Epidermal melanocyte (primary cell): Measurements from ENCODE around the gene NUDT3.
"Not testable (repeated sequence)": the region's sequence is repeated elsewhere in the genome, so short reads cannot be mapped to it uniquely, and the experiment has no call there.

ENCODE experiments used
- DNase-seq: peaks from one replicate; pipeline ENCODE4 v3.0.0; 2011; ENCODE audit warnings: low spot score; ENCODE audit not compliant: insufficient read length

The NUDT3 gene

DNA sequence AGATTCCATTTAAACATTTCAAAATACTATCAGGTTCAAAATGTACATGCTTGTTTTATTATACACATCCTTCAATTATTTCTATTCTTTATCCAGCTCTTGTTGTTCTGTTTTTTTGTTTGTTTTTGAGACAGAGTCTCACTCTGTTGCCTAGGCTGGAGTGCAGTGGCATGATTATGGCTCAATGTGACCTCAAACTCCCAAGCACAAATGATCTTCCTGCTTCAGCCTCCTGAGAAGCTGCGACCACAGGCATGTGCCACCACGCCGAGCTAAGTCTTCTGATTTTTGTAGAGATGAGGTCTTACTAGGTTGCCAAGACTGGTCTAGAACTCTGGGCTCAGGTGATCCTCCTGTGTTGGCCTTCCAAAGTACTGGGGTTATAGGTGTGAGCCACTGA, 99.5 kb downstream of the NUDT3 start:
- no peak for DNase-seq

DNA sequence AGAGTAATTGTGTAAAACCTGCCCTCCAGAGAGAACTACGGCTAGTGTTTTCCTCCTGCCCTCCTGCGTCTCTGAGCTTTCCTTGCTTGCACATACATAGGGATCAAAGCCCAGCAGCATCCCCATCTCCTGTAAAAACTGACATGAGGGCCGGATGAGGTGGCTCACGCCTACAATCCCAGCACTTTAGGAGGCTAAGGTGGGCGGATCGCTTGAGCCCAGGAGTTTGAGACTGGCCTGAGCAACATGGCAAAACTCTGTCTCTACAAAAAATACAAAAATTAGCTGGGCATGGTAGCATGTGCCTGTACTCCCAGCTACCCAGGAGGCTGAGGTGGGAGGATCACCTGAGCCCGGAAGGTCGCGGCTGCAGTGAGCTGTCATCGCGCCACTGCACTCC, 103.3 kb downstream of the NUDT3 start:
- no peak for DNase-seq

DNA sequence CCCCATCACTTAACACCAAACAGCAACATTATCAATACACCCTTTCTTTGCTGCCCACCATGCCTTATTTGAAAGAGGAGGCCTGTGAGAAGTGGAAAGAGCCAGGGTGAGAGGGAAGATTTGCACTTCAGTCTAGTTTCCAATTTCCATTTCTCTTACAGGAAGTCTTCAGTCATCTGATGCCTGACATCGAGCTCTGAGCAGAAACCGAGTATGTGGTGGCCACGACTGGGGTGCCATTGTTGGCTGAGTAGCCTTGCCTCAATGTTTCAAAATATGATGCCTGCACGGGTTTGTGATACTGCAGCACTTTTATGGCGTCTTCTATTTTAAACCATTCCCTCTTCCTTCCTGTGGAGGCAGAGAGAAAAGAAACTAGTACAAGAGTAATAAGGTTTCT, 103.9 kb downstream of the NUDT3 start:
- no peak for DNase-seq

DNA sequence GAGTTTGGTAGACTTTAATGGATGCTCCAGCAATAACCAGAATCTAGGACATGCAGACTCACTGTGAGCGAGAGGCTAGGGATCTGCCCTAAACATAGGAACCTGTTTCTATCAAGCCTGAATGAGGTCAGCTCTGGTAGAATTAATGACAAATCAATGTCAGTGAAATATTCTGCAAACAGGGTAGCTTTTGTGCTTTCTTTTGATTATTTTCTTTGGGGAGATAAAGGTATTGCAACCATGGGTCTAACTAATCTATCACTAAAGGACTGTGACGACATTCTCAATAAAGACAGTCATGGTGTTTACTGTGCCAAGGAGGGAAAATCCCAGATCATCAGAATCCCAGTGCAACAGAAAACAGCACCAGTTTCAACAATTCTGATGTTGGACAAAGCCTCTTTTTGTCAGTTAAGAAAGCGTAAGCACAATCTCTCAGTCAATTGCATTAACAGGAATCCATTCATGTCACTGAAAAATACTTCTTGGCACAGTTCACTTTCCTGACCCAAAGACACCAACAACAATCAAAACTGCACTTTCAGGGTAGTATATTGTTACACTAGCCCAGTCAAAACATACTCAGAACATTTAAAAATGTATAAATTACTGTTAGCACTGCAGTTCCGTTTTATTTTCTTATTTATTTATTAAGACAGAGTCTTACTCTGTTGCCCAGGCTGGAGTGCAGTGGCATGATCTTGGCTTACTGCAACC, 106.9 kb downstream of the NUDT3 start:
- DNase-seq, result peak; percentile 33

DNA sequence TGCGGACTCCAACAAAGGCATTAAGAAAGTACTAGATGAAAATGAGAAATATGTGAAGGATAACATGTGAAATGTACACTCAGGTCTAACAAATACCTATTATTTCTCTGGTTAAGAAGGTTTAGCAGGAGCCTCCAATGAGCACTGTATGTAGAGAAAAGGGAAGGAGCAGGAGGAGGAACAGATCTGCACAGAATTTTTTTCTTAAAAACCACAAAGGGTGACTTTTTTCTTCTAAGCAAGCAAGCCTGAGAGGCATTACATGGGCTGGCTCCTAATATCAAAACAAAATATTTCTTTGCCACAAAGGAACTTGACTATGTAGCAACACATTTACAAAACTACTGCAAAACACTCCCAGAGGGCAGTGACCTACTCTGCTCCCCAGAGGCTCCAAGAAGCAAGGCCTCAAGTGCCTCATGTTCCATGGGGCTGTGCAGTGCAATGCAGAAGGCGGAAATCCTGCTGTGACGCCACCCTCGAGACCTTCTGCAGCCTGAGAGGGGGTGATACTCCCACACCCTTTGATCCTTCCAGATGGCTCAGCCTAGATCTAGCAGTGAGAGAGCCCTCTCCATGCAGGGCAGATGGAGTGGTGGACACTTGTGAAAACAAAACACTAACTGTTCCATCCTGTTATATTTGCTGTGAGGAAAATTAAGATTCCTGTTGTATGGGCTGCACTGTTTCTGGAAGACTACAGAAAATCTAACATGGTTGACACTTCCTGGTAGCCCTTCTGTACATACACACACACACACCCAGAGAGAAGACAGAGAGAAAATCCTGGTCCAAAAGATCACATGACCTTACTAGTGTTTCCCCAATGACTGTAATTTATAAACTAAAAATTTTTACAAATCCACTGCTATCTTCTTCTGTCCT, 107.7 kb downstream of the NUDT3 start:
- DNase-seq, result peak; percentile 53

DNA sequence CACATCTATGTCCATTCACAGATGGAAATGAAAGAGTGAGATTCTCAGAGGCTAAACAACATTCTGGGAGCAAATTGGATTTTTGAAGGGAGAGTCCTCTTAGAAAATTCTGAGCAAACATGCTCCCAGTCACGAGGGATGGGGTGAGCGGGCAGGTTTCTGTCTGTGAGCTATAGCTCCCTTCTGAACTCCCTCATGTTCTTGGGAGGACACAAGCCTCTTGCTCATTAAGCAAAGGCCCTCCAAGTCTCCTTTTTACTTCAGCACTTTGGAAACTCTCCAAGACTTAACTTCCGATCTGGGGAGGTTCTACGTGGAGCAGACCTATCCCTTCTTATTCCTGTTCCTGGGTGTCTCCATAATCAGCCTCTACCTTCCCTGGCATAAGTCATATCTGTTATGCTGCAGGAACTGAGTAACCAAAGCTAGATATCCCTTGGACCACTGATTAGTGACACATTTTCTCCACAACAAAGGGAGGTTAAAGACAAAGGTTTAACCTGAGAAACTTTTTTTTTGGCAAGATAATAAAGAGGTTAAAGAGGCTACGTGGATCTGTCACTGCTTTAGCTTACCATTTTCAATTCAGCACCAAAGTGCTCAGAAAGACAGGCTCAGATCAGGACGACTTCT, 110.7 kb downstream of the NUDT3 start:
- DNase-seq, result no peak

DNA sequence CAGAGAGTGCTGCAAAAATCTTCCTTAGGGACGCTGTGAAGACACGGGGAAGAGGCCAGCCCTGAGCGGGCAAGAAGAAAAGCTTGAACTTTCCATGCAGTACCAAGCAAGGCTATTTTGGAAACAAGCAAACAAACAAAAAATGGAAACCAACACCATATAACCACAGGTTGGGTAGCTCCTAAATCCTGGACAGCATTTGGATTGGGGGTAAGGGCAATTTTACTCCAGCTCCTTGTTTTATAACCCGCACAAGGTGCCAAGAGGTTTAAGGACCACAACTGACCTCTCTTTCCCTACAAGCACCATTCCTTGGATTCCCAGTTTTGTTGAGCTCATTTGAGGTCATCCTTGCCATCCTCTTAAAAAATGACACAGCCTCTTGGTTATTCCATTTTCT, 112.3 kb downstream of the NUDT3 start:
- no peak for DNase-seq

DNA sequence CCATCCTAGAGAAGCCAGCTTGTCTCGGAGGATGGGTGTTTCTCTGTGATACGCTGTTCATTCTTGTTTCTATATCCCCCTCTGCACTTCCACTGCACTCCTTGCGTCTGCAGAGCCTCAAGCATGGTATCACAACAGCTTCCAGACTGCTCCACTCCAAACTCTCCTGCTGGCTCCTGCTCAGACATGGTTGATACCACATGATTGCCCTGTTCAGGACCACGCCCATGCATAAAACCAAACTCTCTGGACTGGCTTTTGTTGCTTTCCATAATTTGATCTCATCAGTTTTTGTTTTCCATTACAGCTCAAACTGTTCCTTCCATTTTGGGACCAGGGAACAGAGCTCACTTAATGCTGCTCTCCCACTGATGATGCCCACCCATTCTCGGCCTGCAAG, 113.6 kb downstream of the NUDT3 start:
- no peak for DNase-seq

DNA sequence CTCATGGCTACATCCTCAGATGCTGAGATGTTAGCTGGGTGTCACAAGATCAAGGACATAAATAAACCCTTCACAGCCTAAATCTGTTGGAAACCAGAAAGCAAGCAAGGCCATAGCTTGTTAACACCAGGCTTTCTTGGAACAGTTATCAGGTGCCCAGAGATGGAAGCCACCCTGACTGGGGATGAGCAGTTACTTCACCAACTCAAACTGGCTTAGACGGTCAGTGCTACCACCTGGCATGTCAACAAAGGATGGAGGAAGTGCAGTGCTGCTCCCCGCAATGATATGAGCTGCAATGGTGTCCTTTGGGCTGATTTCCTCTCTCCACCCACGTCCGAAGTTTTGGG, 114.7 kb downstream of the NUDT3 start:
- no peak for DNase-seq

DNA sequence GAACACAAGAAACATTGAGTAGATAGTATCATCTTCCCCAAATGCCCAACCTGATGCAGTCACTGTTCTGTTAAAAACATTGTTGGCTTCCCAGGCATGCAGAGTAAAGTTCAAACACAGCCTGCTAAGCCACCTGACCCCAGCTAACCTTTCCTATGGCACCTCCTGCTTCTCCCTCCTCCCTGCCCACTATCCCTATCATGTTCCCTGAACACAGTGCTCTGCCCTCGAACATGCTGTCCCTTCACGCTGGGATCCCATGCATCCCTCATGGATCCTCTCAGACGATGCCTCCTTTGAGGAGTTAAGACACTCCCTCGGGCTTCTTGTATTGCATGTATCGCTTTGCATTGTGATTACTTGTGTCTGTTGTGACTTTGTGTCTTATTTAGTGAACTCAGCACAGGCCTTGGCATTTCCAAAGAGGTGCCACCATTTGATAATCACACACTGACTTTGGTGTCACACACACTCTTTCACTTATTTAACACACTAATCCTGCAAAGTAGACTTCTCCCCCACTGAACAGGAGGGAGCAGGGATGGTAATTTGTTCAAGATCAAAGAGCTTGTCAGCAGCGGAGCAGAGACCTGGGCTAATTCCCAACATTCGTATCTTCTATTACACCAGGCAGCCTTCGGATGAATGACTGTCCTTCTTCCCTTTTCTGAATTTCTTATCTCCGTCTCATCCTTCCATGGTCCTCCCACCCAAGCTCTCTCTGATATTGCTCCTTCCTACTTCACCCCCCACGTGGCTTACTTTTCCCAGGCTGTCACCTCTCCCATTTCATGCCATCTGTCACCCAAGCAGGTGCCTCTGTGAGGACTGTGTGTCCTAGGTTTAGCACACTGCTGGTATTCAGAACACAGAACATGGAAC, 115.3 kb downstream of the NUDT3 start:
- DNase-seq, result no peak

DNA sequence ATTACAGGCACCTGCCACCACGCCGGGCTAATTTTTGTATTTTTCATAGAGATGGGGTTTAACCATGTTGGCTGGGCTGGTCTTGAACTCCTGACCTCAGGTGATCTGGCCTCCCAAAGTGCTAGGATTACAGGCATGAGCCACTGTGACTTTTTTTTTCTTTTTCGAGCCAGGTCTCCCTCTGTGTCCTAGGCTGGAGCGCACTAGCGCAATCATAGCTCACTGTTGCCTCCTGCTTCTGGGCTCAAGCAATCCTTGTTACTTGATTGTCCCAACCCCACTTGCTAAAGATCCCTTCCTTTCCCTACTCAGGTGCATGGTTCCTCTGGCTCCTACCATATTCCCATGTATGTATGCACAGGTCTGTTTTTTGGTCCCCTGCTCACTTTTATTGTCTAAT, 116.3 kb downstream of the NUDT3 start:
- DNase-seq, result no peak

DNA sequence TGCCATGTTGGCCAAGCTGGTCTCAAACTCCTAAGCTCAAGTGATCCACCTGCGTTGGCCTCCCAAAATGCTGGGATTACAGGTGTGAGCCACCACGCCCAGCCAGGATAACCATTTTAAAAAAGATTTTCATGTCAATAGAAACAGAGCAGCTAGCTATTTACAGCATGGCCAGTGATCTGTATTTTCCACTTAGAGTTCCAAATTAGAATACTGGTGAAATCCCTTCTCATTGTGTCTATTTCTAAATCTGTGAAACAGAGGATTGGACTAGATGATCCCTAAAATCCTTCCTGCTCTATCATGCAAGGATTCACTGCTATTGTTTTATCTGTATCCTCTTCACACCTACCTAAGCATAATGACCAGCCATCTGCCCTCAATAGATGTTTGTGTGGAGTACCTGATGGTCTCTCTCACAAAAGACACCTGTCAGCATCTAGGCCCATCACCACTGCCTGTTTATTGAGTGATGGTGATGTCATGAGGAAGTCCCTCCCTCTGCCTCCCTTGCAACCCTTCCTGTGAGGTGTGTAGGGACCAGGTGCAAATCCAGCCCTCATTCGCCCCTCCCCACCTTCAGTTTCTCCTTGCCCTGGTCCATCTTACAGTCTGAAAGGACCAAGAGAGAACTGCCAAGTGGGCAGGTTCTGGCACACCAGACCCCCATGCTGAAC, 117.2 kb downstream of the NUDT3 start:
- DNase-seq, result no peak

DNA sequence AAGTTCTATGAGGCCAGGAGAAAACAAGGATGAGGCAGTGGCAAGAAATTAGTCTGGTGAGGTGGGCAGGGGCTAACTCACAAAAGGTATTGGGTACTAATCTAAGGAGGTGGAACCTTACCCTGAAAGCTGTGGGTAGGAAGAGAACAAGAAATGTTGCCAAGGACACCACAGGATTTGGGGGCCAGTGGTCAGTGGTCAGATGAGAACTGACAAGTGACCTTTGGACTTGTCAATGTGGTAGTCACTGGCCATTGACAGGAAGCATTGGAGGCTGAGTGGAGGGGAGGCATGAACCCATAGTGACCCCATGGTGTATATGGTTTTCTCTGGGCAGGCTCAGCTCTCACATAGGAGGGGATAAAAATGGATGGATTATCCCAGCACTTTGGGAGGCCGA, 118.3 kb downstream of the NUDT3 start:
- DNase-seq, result no peak

DNA sequence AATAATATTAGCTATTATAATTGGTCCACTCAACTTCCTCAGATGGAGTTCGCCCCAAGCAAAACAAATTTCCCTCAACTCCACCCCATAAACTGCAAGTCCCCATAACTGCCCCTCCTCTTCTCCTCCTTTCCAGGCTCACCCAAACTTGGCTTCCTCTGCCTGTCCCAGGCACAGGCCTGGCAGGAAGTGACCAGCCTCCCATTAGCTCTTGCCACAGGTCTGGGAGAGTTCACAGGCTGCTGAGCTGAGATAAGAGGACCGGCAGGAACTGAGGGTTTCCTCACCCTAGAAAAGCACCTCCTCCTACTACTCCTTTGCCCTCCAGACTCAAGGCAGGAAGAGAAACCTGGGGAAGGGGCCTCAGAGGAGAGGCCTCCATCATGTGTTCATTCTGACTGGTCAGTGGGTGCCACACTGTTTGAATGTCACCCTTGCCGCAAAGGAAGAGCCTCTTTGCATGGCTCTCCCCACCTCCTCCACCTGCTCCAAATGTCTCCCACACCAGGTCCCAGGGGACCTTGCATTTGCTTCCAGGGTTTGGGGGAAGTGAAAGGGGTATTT, 119.1 kb downstream of the NUDT3 start:
- DNase-seq, result no peak

DNA sequence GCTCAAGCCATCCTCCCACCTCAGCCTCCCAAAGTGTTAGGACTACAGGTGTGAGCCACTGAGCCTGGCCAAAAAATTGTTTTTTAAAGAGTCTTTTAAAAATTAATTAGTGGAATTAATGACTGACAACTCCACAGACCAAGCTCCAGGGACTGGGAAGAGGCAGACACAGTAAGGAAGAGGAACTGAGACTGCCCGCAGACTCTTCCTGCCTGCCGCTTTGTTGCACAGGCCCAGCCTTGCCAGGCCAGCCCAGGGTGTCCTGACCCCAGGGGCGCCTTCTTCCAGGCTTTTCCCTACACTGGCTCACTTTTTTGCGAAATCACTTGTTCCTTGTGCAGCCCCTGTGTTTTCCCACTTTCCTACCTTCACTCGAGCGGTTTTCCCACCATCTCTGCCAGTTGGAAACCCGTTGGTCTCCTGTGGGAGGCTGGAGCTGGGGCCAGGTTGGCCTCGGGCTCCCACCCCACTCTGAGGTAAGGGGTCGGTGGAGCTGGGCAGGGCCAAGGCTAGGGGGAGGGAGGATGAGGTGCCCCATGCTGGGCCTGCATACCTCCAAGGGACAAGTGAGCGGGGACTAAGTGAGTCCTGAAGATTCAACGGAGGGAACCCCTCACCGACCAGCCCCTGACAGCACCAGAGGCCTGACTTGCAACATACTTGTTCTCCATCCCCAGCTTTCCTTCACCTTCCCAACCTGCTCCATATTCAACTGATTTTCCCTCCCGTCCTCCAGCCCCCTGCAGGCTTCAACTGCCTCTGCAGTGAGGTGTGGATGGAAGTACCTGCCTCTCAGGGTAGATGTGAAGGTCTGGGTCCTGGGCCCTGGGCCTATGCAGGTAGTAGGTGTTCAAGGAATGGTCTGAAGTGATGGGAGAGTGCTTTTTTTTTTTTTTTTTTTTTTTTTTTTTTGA, 120.2 kb downstream of the NUDT3 start:
- DNase-seq, result no peak

DNA sequence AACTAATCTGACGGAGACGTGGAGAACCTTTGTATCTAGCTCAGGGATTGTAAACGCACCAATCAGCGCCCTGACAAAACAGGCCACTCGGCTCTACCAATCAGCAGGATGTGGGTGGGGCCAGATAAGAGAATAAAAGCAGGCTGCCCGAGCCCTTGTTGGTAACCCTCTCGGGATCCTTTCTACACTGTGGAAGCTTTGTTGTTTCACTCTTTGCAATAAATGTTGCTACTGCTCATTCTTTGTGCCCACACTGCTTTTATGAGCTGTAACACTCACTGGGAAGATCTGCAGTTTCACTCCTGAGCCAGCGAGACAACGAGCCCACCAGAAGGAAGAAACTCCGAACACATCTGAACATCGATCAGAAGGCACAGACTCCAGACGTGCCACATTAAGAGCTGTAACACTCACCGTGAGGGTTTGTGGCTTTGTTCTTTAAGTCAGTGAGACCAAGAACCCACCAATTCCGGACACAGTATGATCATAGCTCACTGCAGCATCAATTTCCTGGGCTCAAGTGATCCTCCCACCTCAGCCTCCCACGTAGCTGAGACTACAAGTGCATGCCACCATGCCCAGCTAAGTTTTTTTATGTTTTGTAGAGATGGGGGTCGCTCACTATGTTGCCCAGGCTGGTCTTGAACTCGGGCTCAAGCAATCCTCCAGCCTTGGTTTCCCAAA, 122.7 kb downstream of the NUDT3 start:
- DNase-seq, result not testable (repeated sequence)

DNA sequence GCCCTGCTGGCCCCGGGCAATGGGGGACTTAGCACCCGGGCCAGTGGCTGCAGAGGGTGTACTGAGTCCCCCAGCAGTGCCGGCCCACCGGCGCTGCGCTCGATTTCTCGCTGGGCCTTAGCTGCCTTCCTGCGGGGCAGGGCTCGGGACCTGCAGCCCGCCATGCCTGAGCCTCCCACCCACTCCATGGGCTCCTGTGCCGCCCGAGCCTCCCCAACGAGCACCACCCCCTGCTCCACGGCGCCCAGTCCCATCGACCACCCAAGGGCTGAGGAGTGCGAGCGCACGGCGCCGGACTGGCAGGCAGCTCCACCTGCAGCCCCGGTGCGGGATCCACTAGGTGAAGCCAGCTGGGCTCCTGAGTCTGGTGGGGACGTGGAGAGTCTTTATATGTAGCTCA, 123.3 kb downstream of the NUDT3 start:
- not testable (repeated sequence) for DNase-seq

DNA sequence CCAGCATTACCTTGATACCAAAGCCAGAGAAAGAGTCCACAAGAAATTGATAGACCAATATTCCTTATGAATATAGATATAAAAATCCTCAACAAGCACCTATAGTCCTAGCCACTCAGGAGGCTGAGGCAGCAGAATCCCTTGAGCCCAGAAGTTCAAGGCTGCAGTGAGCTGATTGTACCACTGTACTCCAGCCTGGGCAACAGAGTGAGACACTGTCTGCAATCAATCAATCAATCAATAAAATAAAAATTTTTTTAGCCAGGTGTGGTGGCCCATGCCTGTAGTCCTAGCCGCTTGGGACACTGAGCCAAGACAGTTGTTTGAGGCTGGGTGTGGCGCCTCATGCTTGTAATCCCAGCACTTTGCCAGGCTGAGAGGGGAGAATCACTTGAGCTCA, 124.7 kb downstream of the NUDT3 start:
- no peak for DNase-seq

DNA sequence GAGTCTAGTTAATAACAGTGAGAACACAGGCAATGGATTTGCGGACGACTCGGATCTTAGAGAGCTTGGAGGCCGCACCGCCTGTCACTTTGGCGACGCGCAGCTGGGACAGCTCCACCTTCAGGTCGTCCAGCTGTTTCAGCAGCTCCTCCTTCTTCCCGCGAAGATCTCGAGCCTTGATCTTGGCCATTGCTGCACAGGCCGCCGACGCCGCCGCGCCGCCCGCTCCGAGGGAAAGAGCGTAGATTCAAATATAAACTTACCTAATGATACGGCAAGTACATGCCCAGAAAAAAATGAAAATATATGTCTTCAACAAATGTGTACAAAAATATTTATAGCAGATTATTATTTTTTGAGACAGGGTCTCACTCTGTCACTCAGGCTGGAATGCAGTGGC, 129.0 kb downstream of the NUDT3 start:
- DNase-seq, result not testable (repeated sequence)
